ENCODE data around the gene ABLIM2. TPM values are rescaled to one million over a fixed set of nuclear protein-coding genes. Genes with fewer than 3 reads are reported as not detected.

The ABLIM2 gene
- total RNA-seq, 4 donors from 2014 or later = 4.2 to 28.5 (median 8.7) TPM

DNA sequence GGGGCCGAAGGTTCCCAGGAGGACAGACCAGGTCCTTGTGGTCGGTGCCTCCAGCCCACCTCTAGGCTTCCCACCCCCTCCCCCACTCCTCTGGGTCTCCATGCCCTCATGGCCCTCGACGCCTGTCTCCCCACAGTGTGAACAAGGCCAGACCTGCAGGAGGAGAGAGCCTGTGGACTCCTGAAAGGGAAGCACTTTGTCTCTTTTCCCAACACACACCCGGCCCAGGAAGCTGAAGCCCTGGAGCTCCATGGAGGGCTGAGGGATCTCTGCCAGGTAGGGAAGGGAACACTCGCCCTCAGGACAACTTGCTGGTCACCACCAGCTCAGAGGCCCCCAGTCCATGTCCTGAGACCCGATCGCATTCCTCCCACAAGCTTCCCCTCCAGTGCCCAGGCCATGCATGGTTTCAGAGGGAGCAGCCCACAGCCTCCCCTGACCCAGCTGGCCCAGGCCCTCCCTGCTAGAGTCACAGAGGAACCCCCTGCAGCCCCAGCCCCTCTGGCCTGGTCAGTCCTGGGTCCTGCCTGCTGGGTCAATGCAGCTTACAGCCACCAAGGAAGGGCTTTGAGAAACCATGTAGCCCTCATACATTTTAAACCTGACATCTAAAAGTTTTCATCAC, 60.8 kb downstream of the ABLIM2 start:
- H3K4me3 ChIP-seq = no peak overlapping the region
- intact Hi-C loops (cut with DNase I) = no loop called here
- no peak for DNase-seq (ENCODE audit: extremely low spot score)
- TF ChIP-seq POLR2AphosphoS5 (IDR thresholded peaks at IDR 0.05) = no peak
- no peak for TF ChIP-seq POLR2A (IDR thresholded peaks at IDR 0.05; ENCODE audit: low read depth)
- TF ChIP-seq EP300 (IDR thresholded peaks at IDR 0.05) = no peak
- TF ChIP-seq, protein P1, sequence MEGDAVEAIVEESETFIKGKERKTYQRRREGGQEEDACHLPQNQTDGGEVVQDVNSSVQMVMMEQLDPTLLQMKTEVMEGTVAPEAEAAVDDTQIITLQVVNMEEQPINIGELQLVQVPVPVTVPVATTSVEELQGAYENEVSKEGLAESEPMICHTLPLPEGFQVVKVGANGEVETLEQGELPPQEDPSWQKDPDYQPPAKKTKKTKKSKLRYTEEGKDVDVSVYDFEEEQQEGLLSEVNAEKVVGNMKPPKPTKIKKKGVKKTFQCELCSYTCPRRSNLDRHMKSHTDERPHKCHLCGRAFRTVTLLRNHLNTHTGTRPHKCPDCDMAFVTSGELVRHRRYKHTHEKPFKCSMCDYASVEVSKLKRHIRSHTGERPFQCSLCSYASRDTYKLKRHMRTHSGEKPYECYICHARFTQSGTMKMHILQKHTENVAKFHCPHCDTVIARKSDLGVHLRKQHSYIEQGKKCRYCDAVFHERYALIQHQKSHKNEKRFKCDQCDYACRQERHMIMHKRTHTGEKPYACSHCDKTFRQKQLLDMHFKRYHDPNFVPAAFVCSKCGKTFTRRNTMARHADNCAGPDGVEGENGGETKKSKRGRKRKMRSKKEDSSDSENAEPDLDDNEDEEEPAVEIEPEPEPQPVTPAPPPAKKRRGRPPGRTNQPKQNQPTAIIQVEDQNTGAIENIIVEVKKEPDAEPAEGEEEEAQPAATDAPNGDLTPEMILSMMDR (IDR thresholded peaks at IDR 0.05) = no peak
- H3K27me3 ChIP-seq = no peaks in the 10 kb centered on the region
- H3K36me3 ChIP-seq = peaks cover 0 to 11% (median 5%) of the 10 kb centered on the region in 4 donors
- WGBS = 100% methylated on average over 2 of the region's 8 CpGs
- H3K27ac ChIP-seq (replicated peaks in 1 of 4) = peak overlapping the region; percentile 42 to 51 (median 50)
- peaks cover 8 to 38% (median 33%) of the 10 kb centered on the region in 4 donors for H3K4me1 ChIP-seq
- peaks cover 0 to 20% (median 8%) of the 10 kb centered on the region in 4 donors for H3K9me3 ChIP-seq

DNA sequence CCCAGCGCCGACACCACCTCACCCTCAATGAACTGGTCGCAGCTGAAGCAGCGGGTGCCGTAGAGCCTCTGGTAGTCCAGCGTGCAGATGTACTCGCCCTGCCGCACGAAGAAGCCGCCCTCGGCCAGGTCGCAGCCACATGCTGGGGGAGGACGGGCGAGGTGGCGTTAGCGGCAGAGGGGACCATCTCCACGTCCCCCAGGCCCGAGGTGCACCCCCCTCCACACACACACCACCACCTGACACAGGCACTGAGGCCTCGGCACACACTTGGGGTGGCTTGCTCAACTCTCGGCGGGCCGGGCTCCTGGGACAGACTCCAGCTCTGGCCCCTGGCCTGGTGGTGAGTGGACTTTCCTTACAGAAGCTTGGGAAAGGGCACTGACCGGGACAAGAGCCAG, 61.5 kb downstream of the ABLIM2 start:
- Histone ChIP-seq H3K27me3 (no peaks in the 10 kb centered on the region), H3K27ac (replicated peaks in 1 of 4) (peak overlapping the region; percentile 42 to 51 (median 50)), H3K4me3 (no peak overlapping the region), H3K9me3 (peaks cover 0 to 20% (median 8%) of the 10 kb centered on the region in 4 donors), H3K36me3 (peaks cover 0 to 11% (median 5%) of the 10 kb centered on the region in 4 donors), H3K4me1 (peaks cover 8 to 38% (median 33%) of the 10 kb centered on the region in 4 donors)
- no peak for TF ChIP-seq EP300 (IDR thresholded peaks at IDR 0.05)
- TF ChIP-seq, protein P1 (IDR thresholded peaks at IDR 0.05) = no peak
- no peak for TF ChIP-seq POLR2AphosphoS5 (IDR thresholded peaks at IDR 0.05)
- no peak for TF ChIP-seq POLR2A (IDR thresholded peaks at IDR 0.05; ENCODE audit: low read depth)
- intact Hi-C loops (cut with DNase I) = no loop called here
- DNase-seq (ENCODE audit: extremely low spot score) = no peak
- WGBS = 95% methylated on average over 22 of the region's 23 CpGs

DNA sequence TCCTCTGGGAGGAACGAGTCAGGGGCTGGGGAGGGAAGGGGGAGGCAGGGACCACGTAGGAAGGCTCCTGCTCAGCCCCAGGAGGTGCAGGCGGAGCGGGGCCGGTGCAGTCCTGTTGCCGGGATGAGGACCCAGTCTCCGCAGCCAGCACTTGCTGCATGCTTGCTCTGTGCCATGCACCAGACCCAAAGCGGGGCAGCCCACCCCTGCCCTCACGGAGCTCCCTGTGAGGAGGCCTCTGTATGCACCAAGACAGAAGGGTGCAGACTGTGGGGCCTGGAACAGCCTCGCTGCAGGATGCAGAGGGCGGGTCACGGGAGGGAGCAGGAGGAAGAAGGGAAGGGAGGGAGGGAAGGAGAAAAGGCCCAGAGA, 61.9 kb downstream of the ABLIM2 start:
- intact Hi-C loops (cut with DNase I) = no loop called here
- TF ChIP-seq, protein P1 (IDR thresholded peaks at IDR 0.05) = no peak
- TF ChIP-seq EP300 (IDR thresholded peaks at IDR 0.05) = no peak
- no peak for TF ChIP-seq POLR2A (IDR thresholded peaks at IDR 0.05; ENCODE audit: low read depth)
- no peak for TF ChIP-seq POLR2AphosphoS5 (IDR thresholded peaks at IDR 0.05)
- Histone ChIP-seq H3K36me3 (peaks cover 0 to 11% (median 5%) of the 10 kb centered on the region in 4 donors), H3K27me3 (no peaks in the 10 kb centered on the region), H3K4me1 (peaks cover 8 to 33% (median 30%) of the 10 kb centered on the region in 4 donors), H3K9me3 (peaks cover 0 to 20% (median 8%) of the 10 kb centered on the region in 4 donors), H3K27ac (replicated peaks in 1 of 4) (peak overlapping the region; percentile 42 to 51 (median 50)), H3K4me3 (no peak overlapping the region)
- 64% methylated on average over 11 of the region's 12 CpGs for WGBS
- no peak for DNase-seq (ENCODE audit: extremely low spot score)

DNA sequence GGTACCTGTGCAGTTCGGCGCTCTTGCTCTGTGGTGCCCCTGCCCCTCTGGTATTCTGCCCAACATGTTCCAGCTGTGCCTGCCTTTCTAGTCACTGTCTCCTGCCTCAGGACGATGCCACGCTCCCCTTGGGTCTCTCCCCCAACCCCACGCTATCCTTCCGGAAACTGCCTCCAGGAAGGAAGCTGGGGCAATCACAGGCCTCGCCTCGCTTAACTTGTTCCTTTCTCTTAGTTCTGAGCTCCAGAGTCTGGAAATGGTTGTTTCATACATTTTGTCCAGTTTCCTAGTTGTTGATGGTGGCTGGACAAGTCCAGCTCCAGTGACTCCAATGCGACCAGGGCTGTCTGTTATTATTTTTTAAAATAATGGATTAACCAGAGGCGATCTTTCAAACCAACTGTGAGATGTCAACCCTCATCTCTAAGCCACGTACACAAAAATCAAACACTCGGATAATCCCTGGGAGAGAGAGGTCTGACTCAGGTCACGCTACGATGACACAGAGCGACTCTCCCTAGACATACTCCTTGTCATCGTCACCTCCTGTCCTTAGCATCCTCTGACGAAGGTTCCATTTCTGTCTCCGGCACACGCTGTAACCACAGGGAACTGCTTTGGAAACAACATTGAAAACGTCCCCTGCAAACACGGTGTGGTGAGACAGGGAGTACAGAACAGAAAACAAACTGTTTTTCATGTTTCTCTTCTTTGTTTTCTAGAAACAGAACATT, 62.5 kb downstream of the ABLIM2 start:
- H3K9me3 ChIP-seq = peaks cover 0 to 20% (median 8%) of the 10 kb centered on the region in 4 donors
- intact Hi-C loops (cut with DNase I) = no loop called here
- H3K4me3 ChIP-seq = no peak overlapping the region
- WGBS = 77% methylated on average over 21 of the region's 21 CpGs
- H3K4me1 ChIP-seq = peaks cover 4 to 28% (median 24%) of the 10 kb centered on the region in 4 donors
- H3K36me3 ChIP-seq = peaks cover 0 to 11% (median 5%) of the 10 kb centered on the region in 4 donors
- no peaks in the 10 kb centered on the region for H3K27me3 ChIP-seq
- no peak for DNase-seq (ENCODE audit: extremely low spot score)
- TF ChIP-seq POLR2AphosphoS5 (IDR thresholded peaks at IDR 0.05) (peak; percentile 37 to 41), EP300 (IDR thresholded peaks at IDR 0.05) (peak; percentile 59), POLR2A (IDR thresholded peaks at IDR 0.05; ENCODE audit: low read depth) (no peak)
- TF ChIP-seq, protein P1 (IDR thresholded peaks at IDR 0.05) = no peak
- H3K27ac ChIP-seq (replicated peaks in 1 of 4) = peak overlapping the region; percentile 16 to 62 (median 38)
